Measurements from ENCODE around the gene SMYD3. TPM values are rescaled to one million over a fixed set of nuclear protein-coding genes. Genes with fewer than 3 reads are reported as not detected.

The SMYD3 gene
- total and polyA plus RNA-seq, 10 donors = 12.5 to 33.1 (median 21.0) TPM

- Histone ChIP-seq H3K27me3 (replicated peaks in 1 of 7) (no peaks in the 10 kb centered on the region), H3K36me3 (no peaks in the 10 kb centered on the region), H3K27ac (no peak overlapping the region), H3K4me1 (peaks cover 0 to 7% (median 0%) of the 10 kb centered on the region in 6 donors), H3K9me3 (no peaks in the 10 kb centered on the region), H3K4me3 (no peak overlapping the region)
- intact Hi-C loops (cut with DNase I; ENCODE audit: low total_unique reads) = no loop called here
- TF ChIP-seq POLR2A (IDR thresholded peaks at IDR 0.05) (no peak), POLR2AphosphoS5 (IDR thresholded peaks at IDR 0.05) (no peak)
- TF ChIP-seq, protein P1, sequence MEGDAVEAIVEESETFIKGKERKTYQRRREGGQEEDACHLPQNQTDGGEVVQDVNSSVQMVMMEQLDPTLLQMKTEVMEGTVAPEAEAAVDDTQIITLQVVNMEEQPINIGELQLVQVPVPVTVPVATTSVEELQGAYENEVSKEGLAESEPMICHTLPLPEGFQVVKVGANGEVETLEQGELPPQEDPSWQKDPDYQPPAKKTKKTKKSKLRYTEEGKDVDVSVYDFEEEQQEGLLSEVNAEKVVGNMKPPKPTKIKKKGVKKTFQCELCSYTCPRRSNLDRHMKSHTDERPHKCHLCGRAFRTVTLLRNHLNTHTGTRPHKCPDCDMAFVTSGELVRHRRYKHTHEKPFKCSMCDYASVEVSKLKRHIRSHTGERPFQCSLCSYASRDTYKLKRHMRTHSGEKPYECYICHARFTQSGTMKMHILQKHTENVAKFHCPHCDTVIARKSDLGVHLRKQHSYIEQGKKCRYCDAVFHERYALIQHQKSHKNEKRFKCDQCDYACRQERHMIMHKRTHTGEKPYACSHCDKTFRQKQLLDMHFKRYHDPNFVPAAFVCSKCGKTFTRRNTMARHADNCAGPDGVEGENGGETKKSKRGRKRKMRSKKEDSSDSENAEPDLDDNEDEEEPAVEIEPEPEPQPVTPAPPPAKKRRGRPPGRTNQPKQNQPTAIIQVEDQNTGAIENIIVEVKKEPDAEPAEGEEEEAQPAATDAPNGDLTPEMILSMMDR (IDR thresholded peaks at IDR 0.05 in 8 of 11, conservative IDR thresholded peaks at IDR 0.05 in 3 of 11) = no peak
- no peak for DNase-seq
- 92 to 97% (median 96%) methylated on average over 2 of the region's 2 CpGs for WGBS, 5 donors
Observed at GRCh38 chr1:246295340-246295739, 211.7 kb downstream of the SMYD3 start.

DNA sequence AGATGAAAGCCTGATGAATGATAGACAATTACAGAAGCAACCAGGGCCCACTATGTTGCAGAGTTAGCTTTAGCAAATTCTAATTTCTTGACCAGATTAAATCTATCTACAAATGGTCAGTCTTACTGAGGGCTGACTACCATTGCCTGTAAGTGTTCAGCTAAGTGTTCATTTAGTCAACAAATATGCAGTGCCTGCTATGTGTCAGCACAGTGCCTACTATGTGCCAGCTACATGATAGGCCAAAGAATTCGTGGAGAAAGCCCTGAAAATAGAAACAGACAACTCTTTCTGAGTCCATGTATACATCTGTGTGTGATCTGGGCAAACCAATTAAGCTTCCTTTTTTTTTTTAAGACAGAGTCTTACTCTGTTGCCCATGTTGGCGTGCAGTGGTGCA, 212.8 kb downstream of the SMYD3 start:
- Histone ChIP-seq H3K4me3 (no peak overlapping the region), H3K27ac (no peak overlapping the region), H3K36me3 (no peaks in the 10 kb centered on the region), H3K4me1 (peaks cover 0 to 7% (median 0%) of the 10 kb centered on the region in 6 donors), H3K9me3 (no peaks in the 10 kb centered on the region), H3K27me3 (replicated peaks in 1 of 7) (no peaks in the 10 kb centered on the region)
- WGBS, 5 donors = 72 to 95% (median 93%) methylated on average over 2 of the region's 2 CpGs
- TF ChIP-seq, protein P1 (IDR thresholded peaks at IDR 0.05 in 8 of 11, conservative IDR thresholded peaks at IDR 0.05 in 3 of 11) = no peak
- TF ChIP-seq POLR2AphosphoS5 (IDR thresholded peaks at IDR 0.05) (no peak), POLR2A (IDR thresholded peaks at IDR 0.05) (no peak)
- no peak for DNase-seq
- intact Hi-C loops (cut with DNase I; ENCODE audit: low total_unique reads) = no loop called here

GRCh38 chr1:246293366-246294121, 213.5 kb downstream of the SMYD3 start:
- 86 to 91% (median 89%) methylated on average over 8 of the region's 8 CpGs for WGBS, 5 donors
- Histone ChIP-seq H3K36me3 (no peaks in the 10 kb centered on the region), H3K27me3 (replicated peaks in 1 of 7) (no peaks in the 10 kb centered on the region), H3K4me3 (no peak overlapping the region), H3K9me3 (no peaks in the 10 kb centered on the region), H3K4me1 (peaks cover 0 to 7% (median 0%) of the 10 kb centered on the region in 6 donors), H3K27ac (no peak overlapping the region)
- TF ChIP-seq, protein P1 (IDR thresholded peaks at IDR 0.05 in 8 of 11, conservative IDR thresholded peaks at IDR 0.05 in 3 of 11) = no peak
- no peak for TF ChIP-seq POLR2AphosphoS5 (IDR thresholded peaks at IDR 0.05)
- TF ChIP-seq POLR2A (IDR thresholded peaks at IDR 0.05) = no peak
- DNase-seq = no peak
- intact Hi-C loops (cut with DNase I; ENCODE audit: low total_unique reads) = no loop called here

- no peak overlapping the region for H3K4me3 ChIP-seq
- H3K9me3 ChIP-seq = no peaks in the 10 kb centered on the region
- intact Hi-C loops (cut with DNase I; ENCODE audit: low total_unique reads) = no loop called here
- no peak for DNase-seq
- 81 to 96% (median 83%) methylated on average over 1 of the region's 1 CpG for WGBS, 5 donors
- H3K27me3 ChIP-seq (replicated peaks in 1 of 7) = no peaks in the 10 kb centered on the region
- peaks cover 0 to 7% (median 0%) of the 10 kb centered on the region in 6 donors for H3K4me1 ChIP-seq
- TF ChIP-seq, protein P1 (IDR thresholded peaks at IDR 0.05 in 8 of 11, conservative IDR thresholded peaks at IDR 0.05 in 3 of 11) = no peak
- TF ChIP-seq POLR2A (IDR thresholded peaks at IDR 0.05) (no peak), POLR2AphosphoS5 (IDR thresholded peaks at IDR 0.05) (no peak)
- H3K36me3 ChIP-seq = no peaks in the 10 kb centered on the region
- no peak overlapping the region for H3K27ac ChIP-seq
Observed at GRCh38 chr1:246292571-246292970, 214.5 kb downstream of the SMYD3 start.

All from spleen (tissue), 11 donors.